Pulmonary artery endothelial cell (primary cell): ENCODE results near the gene CNOT3. TPM values are rescaled to one million over a fixed set of nuclear protein-coding genes. Genes with fewer than 3 reads are reported as not detected.
A peak's percentile ranks its signal among the peaks of the same experiment; 100 is the strongest.

Source experiments
- DNase-seq: peaks from one replicate; pipeline ENCODE4 v3.0.0-alpha.2; 2011; ENCODE audit warnings: low read depth, low spot score
- total RNA-seq: library from RNA; depleted of rRNA; stranded (reverse); fragments of >200 nt; gene quantifications from 2 replicates; pipeline ENCODE4 v1.2.3, GENCODE V29; 2014

CNOT3 gene
- total RNA-seq, 1 donor from 2014 or later = 8.8 TPM

DNA sequence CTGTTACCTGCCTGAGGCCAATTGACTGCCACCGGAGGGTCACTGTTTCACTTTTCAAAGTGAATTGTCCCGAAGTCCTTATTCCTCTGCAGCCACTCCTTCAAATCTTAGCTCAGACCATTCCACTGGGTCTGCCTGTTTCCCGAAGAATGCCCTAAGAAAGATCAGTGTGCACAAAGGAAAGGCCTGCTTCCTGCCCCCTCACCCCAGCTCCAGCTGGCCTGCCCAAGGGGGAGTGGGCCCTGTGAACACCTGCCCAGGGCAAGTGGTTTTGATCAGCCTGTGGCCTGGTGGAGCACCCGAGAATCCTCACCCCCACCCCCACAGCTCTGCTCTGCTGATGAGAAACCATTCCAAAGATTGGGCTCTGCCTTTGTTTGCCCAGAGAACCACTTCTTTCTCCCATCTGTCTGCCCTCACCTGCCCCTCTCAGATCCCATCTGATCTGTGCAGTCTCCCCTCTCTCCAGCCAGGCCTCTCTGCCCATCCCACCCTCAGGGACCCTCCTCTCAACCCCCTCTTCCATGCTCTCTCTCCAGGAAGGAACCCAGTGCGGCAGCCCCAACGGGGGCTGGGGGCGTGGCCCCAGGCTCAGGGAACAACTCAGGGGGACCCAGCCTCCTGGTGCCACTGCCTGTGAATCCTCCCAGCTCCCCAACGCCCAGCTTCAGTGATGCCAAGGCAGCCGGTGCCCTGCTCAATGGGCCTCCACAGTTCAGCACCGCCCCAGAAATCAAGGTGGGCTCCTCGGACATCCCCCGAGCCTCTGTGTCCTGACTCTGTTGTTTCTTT is 11.7 kb downstream of the CNOT3 start:
- DNase-seq = peak; percentile 64

DNA sequence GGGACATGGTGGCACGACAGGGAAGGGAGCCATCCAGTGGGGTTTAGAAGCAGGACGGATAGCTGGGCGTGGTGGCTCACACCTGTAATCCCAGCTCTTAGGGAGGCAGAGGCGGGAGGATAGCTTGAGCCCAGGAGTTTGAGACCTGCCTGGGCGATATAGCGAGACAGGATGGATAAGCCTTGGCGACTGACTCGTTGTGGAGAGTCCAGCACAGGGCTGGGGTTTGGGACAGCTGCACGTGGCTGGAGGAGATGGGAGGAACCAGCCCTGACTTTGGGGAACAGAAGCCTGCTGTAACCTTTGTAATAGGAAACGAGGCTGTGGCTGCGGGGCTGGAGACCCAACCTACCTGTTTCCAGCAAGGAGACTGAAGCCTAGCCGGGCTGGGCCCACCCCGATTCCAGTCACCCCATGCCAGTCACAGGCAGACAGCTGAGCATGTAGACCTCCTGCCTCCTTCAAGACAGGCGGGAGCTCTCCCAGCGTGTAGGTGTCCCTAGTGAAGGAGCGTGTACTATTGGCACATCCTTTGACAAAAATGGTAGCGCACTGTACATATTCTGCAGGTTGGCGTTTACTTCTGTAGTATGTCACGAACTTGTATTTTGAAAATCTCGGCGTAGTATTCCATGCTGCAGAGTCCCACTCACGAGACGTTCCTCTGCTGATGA is 13.9 kb downstream of the CNOT3 start:
- DNase-seq = no peak

- DNase-seq = no peak
Observed at GRCh38 chr19:54152267-54152666, 14.7 kb downstream of the CNOT3 start.

- DNase-seq = no peak
Observed at GRCh38 chr19:54152878-54153524, 15.4 kb downstream of the CNOT3 start.

DNA sequence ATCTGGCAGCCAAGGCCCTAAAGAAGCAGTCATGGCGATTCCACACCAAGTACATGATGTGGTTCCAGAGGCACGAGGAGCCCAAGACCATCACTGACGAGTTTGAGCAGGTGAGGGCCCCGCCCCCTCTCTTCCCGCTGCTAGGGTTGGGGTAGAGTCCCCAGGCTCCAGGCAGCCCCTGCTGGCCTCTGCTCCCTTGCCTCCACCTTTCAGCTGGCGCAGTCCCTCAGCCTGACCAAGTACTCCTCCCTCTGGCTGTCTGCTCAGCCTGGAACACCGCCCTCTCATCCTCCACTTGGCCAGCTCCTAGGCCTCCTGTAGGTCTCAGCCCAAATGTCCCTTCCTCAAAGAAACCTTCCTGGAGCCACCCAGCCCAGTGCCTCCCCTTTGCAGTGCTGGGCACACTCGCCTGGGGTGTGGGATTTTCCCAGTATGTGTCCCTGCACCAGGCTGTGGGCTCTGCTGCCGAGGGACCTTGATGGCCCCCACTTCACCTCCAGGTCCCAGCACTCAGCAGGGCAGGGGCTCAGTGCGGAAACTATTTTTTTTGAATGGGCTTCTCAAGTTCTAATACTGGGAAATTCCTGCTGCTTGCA is 16.3 kb downstream of the CNOT3 start:
- no peak for DNase-seq

DNA sequence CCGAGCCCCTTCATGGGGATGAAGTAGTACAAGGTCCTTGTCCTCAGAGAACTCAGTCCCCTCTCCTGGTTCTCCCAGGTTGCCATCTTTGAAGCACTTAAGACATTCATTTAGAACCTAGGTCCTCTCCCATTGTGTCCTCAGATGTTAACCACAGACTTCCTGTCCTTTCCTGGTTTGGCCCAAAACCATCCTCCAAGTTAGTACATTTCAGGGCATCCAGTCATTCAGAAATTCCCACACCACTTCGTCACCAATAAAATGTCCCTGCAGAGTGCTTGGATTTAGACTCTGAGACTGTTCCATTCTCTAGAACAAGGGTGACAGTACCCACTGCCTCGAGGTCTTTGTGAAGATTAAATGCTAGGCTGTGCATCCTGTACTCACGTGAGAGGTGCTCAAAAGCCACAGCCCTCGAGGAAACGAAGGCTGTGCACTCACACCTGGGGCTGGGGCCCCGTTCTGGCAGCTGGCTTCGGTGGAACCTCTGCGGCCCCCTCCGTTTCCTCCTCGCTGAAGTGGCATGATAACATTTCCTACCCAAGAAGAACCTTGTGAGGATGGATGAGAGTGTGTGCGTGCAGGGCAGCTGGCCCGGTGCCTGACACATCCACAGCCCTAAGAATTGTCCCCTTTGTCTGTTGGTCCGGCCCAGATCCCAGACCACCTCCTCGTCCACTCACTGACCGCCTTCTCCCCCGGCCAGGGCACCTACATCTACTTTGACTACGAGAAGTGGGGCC is 17.2 kb downstream of the CNOT3 start:
- DNase-seq = no peak

DNA sequence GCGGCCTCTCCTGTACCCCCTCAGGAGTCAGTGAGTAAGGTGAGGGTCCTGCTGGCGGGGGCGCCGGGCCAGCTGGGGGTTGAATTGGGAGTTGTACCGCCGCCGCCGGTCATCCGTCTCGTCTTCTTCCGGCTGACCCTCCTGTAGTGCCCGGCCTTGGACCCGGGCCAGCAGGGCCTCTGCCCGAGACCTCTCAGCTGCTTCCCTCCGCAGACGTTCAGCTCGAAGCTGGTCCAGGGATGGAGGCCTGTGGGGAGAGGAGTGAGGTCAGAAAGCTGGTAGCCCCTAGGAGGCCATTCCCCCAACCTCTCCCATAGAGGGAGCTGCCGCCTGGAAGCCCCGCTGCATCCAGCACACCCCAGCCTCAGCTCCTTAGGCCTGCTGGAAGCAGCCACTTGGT is 18.1 kb downstream of the CNOT3 start:
- no peak for DNase-seq

GRCh38 chr19:54156490-54156889 is 18.9 kb downstream of the CNOT3 start:
- DNase-seq = no peak

DNA sequence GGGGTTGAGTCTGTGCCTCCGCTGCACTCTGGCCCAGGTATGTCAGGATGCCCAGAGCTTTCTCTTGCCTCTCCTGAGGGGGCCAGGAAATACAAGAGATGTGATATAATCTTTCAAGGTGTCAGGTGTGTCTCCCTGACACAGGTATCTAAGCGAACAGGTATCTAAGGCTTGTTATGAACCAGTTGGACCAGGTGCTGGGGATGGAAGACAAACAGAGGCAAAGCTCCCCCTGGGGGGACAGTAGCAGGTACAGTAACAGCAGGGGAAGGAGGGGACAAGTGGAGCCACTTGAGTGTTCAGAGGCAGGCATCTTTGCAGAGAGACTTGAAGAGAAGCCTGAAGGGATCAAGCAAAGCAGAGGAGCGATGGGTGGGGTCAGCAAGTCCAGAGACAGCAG is 19.4 kb downstream of the CNOT3 start:
- no peak for DNase-seq

GRCh38 chr19:54158812-54159351 is 21.3 kb downstream of the CNOT3 start:
- no peak for DNase-seq

GRCh38 chr19:54159352-54160181 is 22.0 kb downstream of the CNOT3 start, which contains the start of gene LENG1:
Gene LENG1, minus strand, starts transcription at chr19:54159721. Its CDS starts 26 bp downstream, at chr19:54159695.
- peak; percentile 100 for DNase-seq

- no peak for DNase-seq
Observed at GRCh38 chr19:54160182-54160811, 22.7 kb downstream of the CNOT3 start.

GRCh38 chr19:54160854-54161253 is 23.3 kb downstream of the CNOT3 start:
- no peak for DNase-seq

DNA sequence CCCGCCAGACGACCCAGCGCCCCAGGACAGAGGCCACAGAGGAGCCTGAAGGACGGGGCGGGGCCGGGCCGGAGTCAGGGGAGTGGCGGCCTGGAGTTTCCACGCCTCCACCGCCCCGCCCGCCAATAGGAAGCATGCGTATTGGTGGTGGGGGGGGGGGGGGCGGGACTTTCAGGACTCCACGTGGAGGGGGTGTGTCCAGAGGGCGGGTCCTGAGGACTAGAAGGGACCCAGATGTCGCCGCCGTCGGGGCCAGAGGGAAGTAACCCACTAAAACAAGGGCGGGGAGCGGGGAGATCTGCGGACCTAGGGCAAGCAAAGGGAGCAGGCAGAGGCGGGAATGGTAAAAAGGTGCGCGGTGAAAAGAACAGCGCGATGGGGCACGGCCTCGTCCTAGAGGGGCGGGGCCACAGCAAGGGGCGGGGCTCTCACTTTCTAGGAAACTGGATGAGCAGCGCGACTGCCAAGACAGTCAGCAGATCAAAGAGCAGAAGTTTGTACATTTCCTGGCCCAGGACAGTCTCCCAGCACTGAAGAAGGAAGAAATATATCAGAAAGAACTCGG is 24.8 kb downstream of the CNOT3 start:
- no peak for DNase-seq

DNA sequence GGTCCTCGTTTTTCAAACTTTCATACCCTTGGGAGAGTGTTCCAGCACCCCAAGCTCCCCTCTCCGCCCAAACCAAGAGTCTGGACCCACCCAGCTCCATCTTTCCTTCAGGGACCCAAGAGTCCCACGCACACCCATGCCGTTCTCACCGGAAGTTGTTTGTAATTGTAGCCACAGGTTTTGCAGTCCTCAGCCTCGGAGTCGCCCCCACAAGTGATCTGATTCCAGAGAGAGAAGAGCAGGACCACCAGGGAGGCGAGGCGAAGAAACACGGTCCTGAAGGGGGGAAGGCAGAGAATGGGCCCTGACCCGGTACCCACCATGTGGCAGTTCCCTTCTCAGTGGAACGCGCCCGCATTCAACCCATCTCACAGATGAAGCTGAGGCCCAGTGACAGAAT is 25.3 kb downstream of the CNOT3 start:
- no peak for DNase-seq

GRCh38 chr19:54164369-54165068 is 27.0 kb downstream of the CNOT3 start:
- DNase-seq = peak; percentile 47

- DNase-seq = no peak
Observed at GRCh38 chr19:54165222-54165621, 27.7 kb downstream of the CNOT3 start.

- no peak for DNase-seq
Observed at GRCh38 chr19:54168174-54168917, 30.8 kb downstream of the CNOT3 start.
